Left colon (tissue), 2 donors: ENCODE measurements around the gene SLC39A9. TPM values are rescaled to one million over a fixed set of nuclear protein-coding genes. Genes with fewer than 3 reads are reported as not detected.

Experiments
- total RNA-seq, 2 donors: library from RNA; stranded (reverse); fragmentation: NEBNext Ultra II Directional; extraction: Animal tissue kit (Norgen Biotek cat#: 25700); gene quantifications; one replicate each; pipeline ENCODE4 v1.2.1, GENCODE V29; 2021
- donor health status: DM: no; HTN: no; CAD: no.
- donor health status: DM: yes; HTN: yes; CAD: no.

SLC39A9 gene
- total RNA-seq, 2 donors from 2014 or later: 80.7 to 84.5 TPM

Other genes with a start within 250 kb of the SLC39A9 start
- gene DCAF5, start 245.6 kb upstream of the SLC39A9 start, total RNA-seq: 10 to 100 TPM; 38.6 to 42.3 TPM
- 10 to 100 TPM; 24.3 to 25.1 TPM for gene EXD2, start 207.2 kb upstream of the SLC39A9 start, total RNA-seq
- gene GALNT16, start 138.5 kb upstream of the SLC39A9 start, total RNA-seq: 1 to 10 TPM; 1.3 to 1.7 TPM
- gene ERH, start 393 bp upstream of the SLC39A9 start, total RNA-seq: 100 to 1,000 TPM in 1 of 2 donors, 10 to 100 TPM in 1; 99.8 to 119 TPM
- under 1 TPM; 0.14 to 0.18 TPM for gene PLEKHD1, start 86.0 kb downstream of the SLC39A9 start, total RNA-seq
- gene CCDC177, start 176.2 kb downstream of the SLC39A9 start, total RNA-seq: not detected
- gene SUSD6, start 212.9 kb downstream of the SLC39A9 start, total RNA-seq: 10 to 100 TPM; 73.8 to 98.9 TPM